Stimulated activated CD4-positive, alpha-beta T cell treated with anti-CD3 and anti-CD28 coated beads, Interleukin-2, amount 100 ng/mL, for 24 hours (primary cell): ENCODE measurements around the gene CILP2.
A peak's percentile ranks its signal among the peaks of the same experiment; 100 is the strongest.

ENCODE experiments used
- DNase-seq, 2 donors: peaks; one replicate each; pipeline ENCODE4 v3.0.0-alpha.2; 2020

CILP2 gene

GRCh38 chr19:19504754-19505668 lies 33.1 kb upstream of the CILP2 start:
- no peak for DNase-seq

GRCh38 chr19:19505669-19506326 lies 32.3 kb upstream of the CILP2 start:
- DNase-seq: no peak

- no peak for DNase-seq
Observed at GRCh38 chr19:19506592-19506991, 31.5 kb upstream of the CILP2 start.

- no peak for DNase-seq
Observed at GRCh38 chr19:19507354-19507753, 30.7 kb upstream of the CILP2 start.

- DNase-seq: no peak
Observed at GRCh38 chr19:19508217-19508616, 29.8 kb upstream of the CILP2 start.

- DNase-seq: no peak
Observed at GRCh38 chr19:19510432-19510831, 27.6 kb upstream of the CILP2 start.

- DNase-seq: no peak
Observed at GRCh38 chr19:19513682-19514081, 24.4 kb upstream of the CILP2 start.

- DNase-seq: peak in 1 of 2 donors; percentile 34
Observed at GRCh38 chr19:19514215-19514657, 23.8 kb upstream of the CILP2 start.

GRCh38 chr19:19514881-19515641 lies 23.0 kb upstream of the CILP2 start, which contains the start of gene TSSK6:
TSSK6 (minus strand) TSS chr19:19515548; CDS start chr19:19515427, 121 bp downstream.
- DNase-seq: no peak

GRCh38 chr19:19515642-19516519 lies 22.2 kb upstream of the CILP2 start, which contains the start of gene NDUFA13:
NDUFA13 (plus strand) TSS chr19:19516225; CDS start chr19:19516239, 14 bp downstream.
- DNase-seq: peak; percentile 95

GRCh38 chr19:19517235-19517619 lies 20.8 kb upstream of the CILP2 start:
- DNase-seq: no peak

GRCh38 chr19:19520989-19521388 lies 17.1 kb upstream of the CILP2 start:
- DNase-seq: no peak

- no peak for DNase-seq
Observed at GRCh38 chr19:19523177-19523576, 14.9 kb upstream of the CILP2 start.

GRCh38 chr19:19524053-19524452 lies 14.0 kb upstream of the CILP2 start:
- DNase-seq: no peak

- no peak for DNase-seq
Observed at GRCh38 chr19:19525611-19526380, 12.3 kb upstream of the CILP2 start.

- DNase-seq: no peak
Observed at GRCh38 chr19:19526581-19527370, 11.3 kb upstream of the CILP2 start.

GRCh38 chr19:19527371-19527656 lies 10.8 kb upstream of the CILP2 start:
- DNase-seq: no peak

GRCh38 chr19:19527674-19528625 lies 10.1 kb upstream of the CILP2 start:
- no peak for DNase-seq

GRCh38 chr19:19528721-19529490 lies 9.2 kb upstream of the CILP2 start, which contains the start of gene YJEFN3:
YJEFN3 (plus strand) TSS chr19:19528911; CDS start chr19:19528933, 22 bp downstream.
- DNase-seq: no peak
